Suppressor macrophage (primary cell): ENCODE measurements around the gene CRISP3.
"Not testable (repeated sequence)": the region's sequence is repeated elsewhere in the genome, so short reads cannot be mapped to it uniquely, and the experiment has no call there.

ENCODE experiments used
- DNase-seq, 4 experiments: peaks; one replicate each; pipeline ENCODE4 v3.0.0-alpha.2; 2020 to 2022
- total RNA-seq, 17 experiments: gene quantifications; one replicate each; lab custom pipeline; 2026; ENCODE audit warnings: mixed read lengths in 6 of 17, inconsistent platforms in 3 of 17; lab: John Stamatoyannopoulos, UW

CRISP3 gene
- 0 to 1.8 (median 0) reads per million in 17 experiments for total RNA-seq

- no peak for DNase-seq
Observed at GRCh38 chr6:49744259-49744658, at the start of gene CRISP3. CRISP3 (minus strand) TSS chr6:49744388; CDS start chr6:49744367, 21 bp downstream.

- no peak for DNase-seq
Observed at GRCh38 chr6:49790341-49790740, 46.2 kb upstream of the CRISP3 start.

- DNase-seq, result no peak
Observed at GRCh38 chr6:49787176-49787575, 43.0 kb upstream of the CRISP3 start, which contains the start of gene PGK2. PGK2 (minus strand) TSS chr6:49787285; CDS start chr6:49787187, 98 bp downstream.

GRCh38 chr6:49784272-49784671 lies 40.1 kb upstream of the CRISP3 start:
- DNase-seq, result no peak

GRCh38 chr6:49782725-49783124 lies 38.5 kb upstream of the CRISP3 start:
- no peak for DNase-seq

- DNase-seq, result no peak
Observed at GRCh38 chr6:49782293-49782692, 38.1 kb upstream of the CRISP3 start.

GRCh38 chr6:49776444-49776843 lies 32.3 kb upstream of the CRISP3 start:
- no peak for DNase-seq

GRCh38 chr6:49775043-49775442 lies 30.9 kb upstream of the CRISP3 start:
- DNase-seq, result no peak

GRCh38 chr6:49772285-49772684 lies 28.1 kb upstream of the CRISP3 start:
- no peak for DNase-seq

- no peak for DNase-seq
Observed at GRCh38 chr6:49766762-49767161, 22.6 kb upstream of the CRISP3 start.

GRCh38 chr6:49764571-49765236 lies 20.5 kb upstream of the CRISP3 start:
- no peak for DNase-seq

GRCh38 chr6:49743429-49743828 lies 759 bp downstream of the CRISP3 start:
- DNase-seq, result no peak

GRCh38 chr6:49739423-49739822 lies 4.8 kb downstream of the CRISP3 start:
- DNase-seq, result no peak

- DNase-seq, result no peak
Observed at GRCh38 chr6:49736017-49736508, 8.1 kb downstream of the CRISP3 start.

- no peak for DNase-seq
Observed at GRCh38 chr6:49733680-49734079, 10.5 kb downstream of the CRISP3 start.

- no peak for DNase-seq
Observed at GRCh38 chr6:49732781-49733180, 11.4 kb downstream of the CRISP3 start.

- peak in 2 of 4 experiments; percentile 1 to 13 for DNase-seq
Observed at GRCh38 chr6:49730251-49730650, 13.9 kb downstream of the CRISP3 start.

- DNase-seq, result not testable (repeated sequence)
Observed at GRCh38 chr6:49723917-49724316, 20.3 kb downstream of the CRISP3 start.

GRCh38 chr6:49721297-49721696 lies 22.9 kb downstream of the CRISP3 start:
- no peak for DNase-seq

GRCh38 chr6:49720372-49720771 lies 23.8 kb downstream of the CRISP3 start:
- no peak for DNase-seq

GRCh38 chr6:49713346-49713745 lies 30.8 kb downstream of the CRISP3 start, which contains the start of gene CRISP2:
CRISP2 (minus strand) TSS chr6:49713543; CDS start chr6:49709196, 4,347 bp downstream.
- no peak for DNase-seq

GRCh38 chr6:49698478-49698877 lies 45.7 kb downstream of the CRISP3 start:
- DNase-seq, result no peak

GRCh38 chr6:49693512-49693911 lies 50.7 kb downstream of the CRISP3 start:
- no peak for DNase-seq

GRCh38 chr6:49692534-49692933 lies 51.7 kb downstream of the CRISP3 start:
- no peak for DNase-seq
